Subcutaneous adipose tissue (tissue), 4 donors: ENCODE measurements around the gene MYF5. TPM values are rescaled to one million over a fixed set of nuclear protein-coding genes. Genes with fewer than 3 reads are reported as not detected.

Experiments used
- total RNA-seq, 4 donors: library from RNA; depleted of rRNA; stranded (reverse); fragments of >200 nt; gene quantifications; one replicate each; pipeline ENCODE4 v1.1.0, GENCODE V29; 2016
- TF ChIP-seq, protein P1 (sequence below): fragments of 450-650 bp; IDR thresholded peaks from one replicate; pipeline ENCODE4 v1.5.1; 2016; ENCODE audit warnings: low read depth, mild to moderate bottlenecking, control low read depth, antibody characterized with exemption, moderate library complexity

MYF5 gene
- total RNA-seq, 4 donors from 2014 or later: not detected

DNA sequence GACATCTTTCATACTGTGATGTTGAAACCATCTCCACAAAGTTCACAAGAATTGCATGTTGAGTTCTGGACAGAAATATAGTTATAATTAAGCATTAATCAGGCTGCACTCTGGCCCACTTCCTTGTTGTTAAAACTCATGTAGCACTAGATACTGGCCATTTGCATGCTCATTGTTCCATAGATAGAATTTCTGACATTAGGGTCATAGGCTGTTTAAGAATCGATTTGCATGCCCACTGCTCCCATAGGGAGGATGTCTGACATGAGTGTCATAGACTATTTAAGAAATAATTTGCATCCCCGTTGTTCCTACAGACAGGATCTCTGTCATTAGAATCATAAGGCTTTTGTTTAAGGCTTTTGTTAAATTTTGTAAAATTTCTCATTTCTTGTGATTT, 50.2 kb downstream of the MYF5 start:
- TF ChIP-seq, protein P1, sequence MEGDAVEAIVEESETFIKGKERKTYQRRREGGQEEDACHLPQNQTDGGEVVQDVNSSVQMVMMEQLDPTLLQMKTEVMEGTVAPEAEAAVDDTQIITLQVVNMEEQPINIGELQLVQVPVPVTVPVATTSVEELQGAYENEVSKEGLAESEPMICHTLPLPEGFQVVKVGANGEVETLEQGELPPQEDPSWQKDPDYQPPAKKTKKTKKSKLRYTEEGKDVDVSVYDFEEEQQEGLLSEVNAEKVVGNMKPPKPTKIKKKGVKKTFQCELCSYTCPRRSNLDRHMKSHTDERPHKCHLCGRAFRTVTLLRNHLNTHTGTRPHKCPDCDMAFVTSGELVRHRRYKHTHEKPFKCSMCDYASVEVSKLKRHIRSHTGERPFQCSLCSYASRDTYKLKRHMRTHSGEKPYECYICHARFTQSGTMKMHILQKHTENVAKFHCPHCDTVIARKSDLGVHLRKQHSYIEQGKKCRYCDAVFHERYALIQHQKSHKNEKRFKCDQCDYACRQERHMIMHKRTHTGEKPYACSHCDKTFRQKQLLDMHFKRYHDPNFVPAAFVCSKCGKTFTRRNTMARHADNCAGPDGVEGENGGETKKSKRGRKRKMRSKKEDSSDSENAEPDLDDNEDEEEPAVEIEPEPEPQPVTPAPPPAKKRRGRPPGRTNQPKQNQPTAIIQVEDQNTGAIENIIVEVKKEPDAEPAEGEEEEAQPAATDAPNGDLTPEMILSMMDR: no peak

Other genes starting within 250 kb of the MYF5 start
- not detected for gene MYF6, start 9.3 kb upstream of the MYF5 start, total RNA-seq
- 10 to 100 TPM; 11.1 to 14.4 (median 12.5) TPM for gene LIN7A, start 221.0 kb downstream of the MYF5 start, total RNA-seq